Ovary (tissue), 9 donors: Measurements from ENCODE around the gene CCDC178. TPM values are rescaled to one million over a fixed set of nuclear protein-coding genes. Genes with fewer than 3 reads are reported as not detected.

Experiments used
- DNase-seq, 5 donors: peaks; one replicate each; pipeline ENCODE4 v3.0.0-alpha.2; 2019 to 2020
- H3K27ac ChIP-seq, 2 donors: fragments of 200-600 bp; one replicate each; pipeline versions ENCODE4 v1.5.1 to v1.8.0; 2019 to 2022
- H3K27me3 ChIP-seq: fragments of 200-600 bp; one replicate; pipeline ENCODE4 v1.8.0; 2022
- H3K36me3 ChIP-seq: fragments of 200-600 bp; sonication (generic); one replicate; pipeline ENCODE4 v1.5.1; 2019
- H3K4me1 ChIP-seq: one replicate; pipeline ENCODE4 v1.8.1; 2013; ENCODE audit warnings: mild to moderate bottlenecking, moderate library complexity; ENCODE audit not compliant: insufficient read depth
- H3K4me3 ChIP-seq: fragments of 200-600 bp; sonication (generic); one replicate; pipeline ENCODE4 v1.5.1; 2017
- H3K9me3 ChIP-seq, 2 donors: fragments of 200-600 bp in 1 of 2; sonication (generic) in 1 of 2; one replicate each; pipeline versions ENCODE4 v1.5.1 to v1.8.1; 2013 to 2019; ENCODE audit warnings: mild to moderate bottlenecking in 1 of 2, moderate library complexity in 1 of 2
- EP300 ChIP-seq: sonication (generic); formaldehyde crosslinking; IDR thresholded peaks from one replicate; pipeline ENCODE4 v1.6.1; 2017; ENCODE audit warnings: antibody characterized with exemption
- POLR2A ChIP-seq: fragments of 450-650 bp; IDR thresholded peaks from one replicate; pipeline ENCODE4 v1.6.1; 2017; ENCODE audit warnings: antibody characterized with exemption, mild to moderate bottlenecking, moderate library complexity
- WGBS, 3 donors: extraction: QIAGEN DNeasy Blood & Tissue Kit in 1 of 3; methylation state at CpG; one replicate each; pipeline versions ENCODE4 v1.1.5 to v1.1.7; 2013 to 2017; 5-methylcytosine and 5-hydroxymethylcytosine counted together
- intact Hi-C, 4 donors: fragments of 100-400 bp; cut with DNase I; formaldehyde crosslinking; loops; one replicate each; pipeline versions ENCODE4 v1.11.0 to v1.15.1; 2022 to 2023
- polyA plus RNA-seq, 2 donors: library from polyadenylated mRNA; stranded (reverse); fragments of 200-250 nt in 1 of 2; fragments of 350-450 nt in 1 of 2; fragmentation: Illumina TruSeq in 1 of 2; extraction: RNeasy Lipid Tissue Mini Kit (QIAGEN cat#74804) in 1 of 2; gene quantifications; one replicate each; pipeline ENCODE4 v1.2.3, GENCODE V29; 2013 to 2014
- total RNA-seq, 7 donors: library from RNA; depleted of rRNA in 2 of 7; stranded (reverse); fragments of >200 nt in 2 of 7; fragmentation: NEBNext Ultra II Directional in 3 of 7; extraction: Animal tissue kit (Norgen Biotek cat#: 25700) in 3 of 7; gene quantifications; one replicate each; pipeline versions ENCODE4 v1.1.0 to v1.2.4, GENCODE V29; 2016 to 2023
- TF ChIP-seq, protein P1 (sequence below), 3 donors: fragments of 450-650 bp in 2 of 3; fragments of 200-600 bp in 1 of 3; IDR thresholded peaks; one replicate each; pipeline versions ENCODE4 v1.5.1 to v1.8.0; 2016 to 2022; ENCODE audit warnings: antibody characterized with exemption in 3 of 3, mild to moderate bottlenecking in 1 of 3
- donor health status: DM: no; HTN: no; CAD: no; lungs with moderate emphysema.
- donor health status: DM: no; HTN: no; CAD: no.
- donor health status: Bipolar disorder and iron deficiency.
- donor health status: DM: yes; HTN: yes; CAD: no.
- donor health status: DM: no; HTN: no; CAD: no.
- donor health status: DM: yes; HTN: yes; CAD: no.

The CCDC178 gene
- total and polyA plus RNA-seq, 9 donors = 2.4 to 11.8 (median 5.1) TPM

DNA sequence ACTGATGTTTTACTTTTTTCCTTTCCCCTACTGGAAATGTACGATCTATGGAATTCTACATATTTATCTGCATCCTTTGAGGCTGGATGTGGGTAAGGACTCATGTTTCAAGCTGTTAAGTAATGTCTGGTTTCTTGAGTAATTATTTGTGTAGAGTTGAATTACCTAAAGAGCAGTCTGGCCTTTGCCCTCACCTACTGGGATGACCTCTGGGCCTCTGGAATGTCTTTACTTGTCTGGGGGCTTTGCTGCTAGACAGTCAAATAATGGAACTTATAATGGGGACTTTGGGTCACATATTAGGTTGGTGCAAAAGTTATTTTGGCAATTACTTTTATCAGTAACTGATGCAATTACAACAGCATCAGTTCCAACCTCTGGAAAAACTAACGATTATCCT is 244.7 kb downstream of the CCDC178 start:
- WGBS, 3 donors = 65 to 75% (median 74%) methylated on average over 2 of the region's 2 CpGs
- H3K9me3 ChIP-seq = no peaks in the 10 kb centered on the region

DNA sequence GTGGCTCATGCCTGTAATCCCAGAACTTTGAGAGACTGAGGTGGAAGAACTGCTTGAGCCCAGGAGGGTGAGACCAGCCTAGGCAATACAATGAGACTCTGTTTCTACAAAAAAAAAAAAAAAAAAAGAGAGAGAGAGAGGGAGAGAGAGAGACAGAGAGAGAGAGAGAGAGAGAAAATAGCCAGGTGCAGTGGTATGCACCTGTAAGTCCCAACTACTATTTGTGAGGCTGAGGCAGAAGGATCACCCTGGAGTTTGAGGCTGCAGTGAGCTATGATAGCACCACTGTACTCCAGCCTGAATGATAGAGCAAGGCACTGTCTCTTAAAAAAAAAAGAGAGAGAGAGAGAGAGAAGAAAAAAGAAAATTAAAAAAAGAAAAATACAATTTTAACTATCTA is 245.7 kb downstream of the CCDC178 start:
- H3K27ac ChIP-seq = no peak overlapping the region
- no peaks in the 10 kb centered on the region for H3K9me3 ChIP-seq
- TF ChIP-seq EP300 (no peak), POLR2A (no peak)
- TF ChIP-seq, protein P1, sequence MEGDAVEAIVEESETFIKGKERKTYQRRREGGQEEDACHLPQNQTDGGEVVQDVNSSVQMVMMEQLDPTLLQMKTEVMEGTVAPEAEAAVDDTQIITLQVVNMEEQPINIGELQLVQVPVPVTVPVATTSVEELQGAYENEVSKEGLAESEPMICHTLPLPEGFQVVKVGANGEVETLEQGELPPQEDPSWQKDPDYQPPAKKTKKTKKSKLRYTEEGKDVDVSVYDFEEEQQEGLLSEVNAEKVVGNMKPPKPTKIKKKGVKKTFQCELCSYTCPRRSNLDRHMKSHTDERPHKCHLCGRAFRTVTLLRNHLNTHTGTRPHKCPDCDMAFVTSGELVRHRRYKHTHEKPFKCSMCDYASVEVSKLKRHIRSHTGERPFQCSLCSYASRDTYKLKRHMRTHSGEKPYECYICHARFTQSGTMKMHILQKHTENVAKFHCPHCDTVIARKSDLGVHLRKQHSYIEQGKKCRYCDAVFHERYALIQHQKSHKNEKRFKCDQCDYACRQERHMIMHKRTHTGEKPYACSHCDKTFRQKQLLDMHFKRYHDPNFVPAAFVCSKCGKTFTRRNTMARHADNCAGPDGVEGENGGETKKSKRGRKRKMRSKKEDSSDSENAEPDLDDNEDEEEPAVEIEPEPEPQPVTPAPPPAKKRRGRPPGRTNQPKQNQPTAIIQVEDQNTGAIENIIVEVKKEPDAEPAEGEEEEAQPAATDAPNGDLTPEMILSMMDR (IDR thresholded peaks at IDR 0.05) = no peak
- no peak for DNase-seq
- intact Hi-C loops = no loop called here
- H3K27me3 ChIP-seq = no peaks in the 10 kb centered on the region
- H3K4me1 ChIP-seq = no peaks in the 10 kb centered on the region
- no peak overlapping the region for H3K4me3 ChIP-seq
- no peaks in the 10 kb centered on the region for H3K36me3 ChIP-seq

More for the DNA sequence above, 244.7 kb downstream of the CCDC178 start:
- Histone ChIP-seq H3K27ac (no peak overlapping the region), H3K4me3 (no peak overlapping the region), H3K27me3 (no peaks in the 10 kb centered on the region), H3K36me3 (no peaks in the 10 kb centered on the region), H3K4me1 (no peaks in the 10 kb centered on the region)
- no peak for TF ChIP-seq EP300
- TF ChIP-seq, protein P1 (IDR thresholded peaks at IDR 0.05) = no peak
- TF ChIP-seq POLR2A = no peak
- intact Hi-C loops = no loop called here
- DNase-seq = no peak

DNA sequence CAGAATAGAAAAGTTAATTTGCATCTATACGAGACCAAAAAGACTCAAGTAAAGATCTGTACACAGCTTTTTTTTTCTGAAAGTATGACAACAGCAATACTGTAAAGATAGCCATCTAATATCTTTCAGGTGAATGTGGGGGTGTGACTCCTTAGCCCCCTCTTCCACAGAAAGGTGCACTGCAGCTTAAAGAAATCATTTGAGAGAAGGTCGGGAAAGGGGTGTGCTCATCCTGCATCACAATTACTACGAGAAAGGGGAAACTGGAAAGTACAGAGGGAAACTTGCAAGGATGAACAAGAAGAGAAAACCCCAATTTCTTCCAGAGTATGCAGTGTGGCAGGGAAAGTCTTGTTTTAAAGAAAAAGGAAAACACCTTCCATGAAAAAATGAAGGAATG is 255.6 kb downstream of the CCDC178 start:
- 46 to 76% (median 72%) methylated on average over 3 of the region's 3 CpGs for WGBS, 3 donors
- H3K36me3 ChIP-seq = no peaks in the 10 kb centered on the region
- H3K4me3 ChIP-seq = no peak overlapping the region
- H3K27me3 ChIP-seq = no peaks in the 10 kb centered on the region
- H3K27ac ChIP-seq = no peak overlapping the region
- intact Hi-C loops = no loop called here
- no peaks in the 10 kb centered on the region for H3K4me1 ChIP-seq
- no peak for TF ChIP-seq POLR2A
- TF ChIP-seq EP300 = no peak
- TF ChIP-seq, protein P1 (IDR thresholded peaks at IDR 0.05) = no peak
- H3K9me3 ChIP-seq = no peaks in the 10 kb centered on the region
- no peak for DNase-seq

DNA sequence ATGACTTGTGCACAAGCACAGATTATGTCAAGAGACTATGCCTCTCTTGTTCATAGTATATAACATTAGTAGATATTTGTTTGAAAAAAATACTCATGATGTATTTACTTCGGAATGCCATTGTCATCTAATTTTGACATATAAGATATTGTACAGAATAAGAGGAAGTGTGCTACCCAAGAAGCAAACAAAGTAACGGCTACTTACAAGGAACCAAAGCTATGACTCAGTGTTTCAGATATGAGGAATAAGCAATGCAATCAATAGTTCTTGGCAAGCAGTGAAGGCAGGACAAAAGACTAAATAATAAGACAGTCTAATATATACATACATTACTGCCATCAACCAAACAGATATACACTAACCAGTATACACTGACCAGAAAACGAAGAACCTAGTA is 256.3 kb downstream of the CCDC178 start:
- H3K27me3 ChIP-seq = no peaks in the 10 kb centered on the region
- H3K9me3 ChIP-seq = no peaks in the 10 kb centered on the region
- H3K36me3 ChIP-seq = no peaks in the 10 kb centered on the region
- TF ChIP-seq EP300 (no peak), POLR2A (no peak)
- H3K4me3 ChIP-seq = no peak overlapping the region
- intact Hi-C loops = no loop called here
- H3K4me1 ChIP-seq = no peaks in the 10 kb centered on the region
- H3K27ac ChIP-seq = no peak overlapping the region
- WGBS, 3 donors = 73 to 79% (median 75%) methylated on average over 3 of the region's 3 CpGs
- no peak for DNase-seq

DNA sequence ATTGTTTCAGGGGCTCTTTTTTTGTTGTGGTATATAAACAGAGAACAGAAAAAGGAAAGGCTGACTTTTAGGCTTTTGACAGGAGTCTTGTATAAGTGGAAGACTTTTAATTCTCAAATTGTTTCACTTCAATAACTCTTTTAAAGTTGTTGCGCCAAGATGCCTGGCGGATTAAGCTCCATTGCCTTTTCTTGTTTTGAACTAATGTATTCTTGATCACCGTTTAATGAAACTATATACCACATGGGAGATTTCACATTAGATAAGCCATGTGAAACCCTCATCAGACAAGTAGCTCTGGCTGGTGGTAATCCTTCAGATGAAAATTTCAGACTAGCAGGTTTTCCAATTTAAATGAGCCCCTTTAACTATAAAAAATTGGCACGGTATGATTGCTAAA is 257.4 kb downstream of the CCDC178 start:
- Histone ChIP-seq H3K36me3 (no peaks in the 10 kb centered on the region), H3K27ac (no peak overlapping the region), H3K4me1 (no peaks in the 10 kb centered on the region), H3K27me3 (no peaks in the 10 kb centered on the region), H3K9me3 (no peaks in the 10 kb centered on the region), H3K4me3 (no peak overlapping the region)
- TF ChIP-seq EP300 (no peak), POLR2A (no peak)
- TF ChIP-seq, protein P1 (IDR thresholded peaks at IDR 0.05) = no peak
- 89 to 93% (median 92%) methylated on average over 4 of the region's 4 CpGs for WGBS, 3 donors
- intact Hi-C loops = no loop called here
- no peak for DNase-seq
